Right lobe of liver (tissue), 4 donors: ENCODE measurements around the gene SPATS2L.

Experiments
- POLR2A ChIP-seq: fragments of 450-650 bp; IDR thresholded peaks from one replicate; pipeline ENCODE4 v1.6.1; 2017; ENCODE audit warnings: antibody characterized with exemption, mild to moderate bottlenecking
- TF ChIP-seq, protein P1 (sequence below), 4 donors: fragments of 200-600 bp in 3 of 4; fragments of 450-650 bp in 1 of 4; IDR thresholded peaks; one replicate each; pipeline versions ENCODE4 v1.5.1 to v1.8.0; 2016 to 2022; ENCODE audit warnings: antibody characterized with exemption in 4 of 4, mild to moderate bottlenecking in 2 of 4
- donor health status: DM: no; HTN: no; CAD: no.
- donor health status: DM: no; HTN: no; CAD: no.
- donor health status: DM: no; HTN: yes; CAD: no.

DNA sequence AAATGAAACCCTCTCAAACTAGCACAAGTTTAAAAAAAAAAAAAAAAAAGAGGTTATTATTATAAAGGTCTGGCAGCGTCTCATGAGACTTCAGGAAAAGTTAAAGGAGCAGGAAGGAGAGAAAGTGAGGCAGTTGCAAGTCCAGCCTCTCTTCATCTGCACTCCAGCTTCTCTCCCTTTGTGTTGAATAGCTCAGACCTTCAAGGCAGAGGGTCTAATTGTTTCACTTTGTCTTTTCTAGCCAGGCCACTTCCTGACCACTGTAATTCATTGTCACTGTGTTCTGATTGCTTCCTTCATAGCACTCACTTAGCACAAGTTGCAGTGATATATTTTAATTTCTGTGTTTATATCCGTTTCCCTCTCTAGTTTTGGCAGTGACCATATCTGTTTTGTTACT is 99.9 kb downstream of the SPATS2L start:
- TF ChIP-seq, protein P1, sequence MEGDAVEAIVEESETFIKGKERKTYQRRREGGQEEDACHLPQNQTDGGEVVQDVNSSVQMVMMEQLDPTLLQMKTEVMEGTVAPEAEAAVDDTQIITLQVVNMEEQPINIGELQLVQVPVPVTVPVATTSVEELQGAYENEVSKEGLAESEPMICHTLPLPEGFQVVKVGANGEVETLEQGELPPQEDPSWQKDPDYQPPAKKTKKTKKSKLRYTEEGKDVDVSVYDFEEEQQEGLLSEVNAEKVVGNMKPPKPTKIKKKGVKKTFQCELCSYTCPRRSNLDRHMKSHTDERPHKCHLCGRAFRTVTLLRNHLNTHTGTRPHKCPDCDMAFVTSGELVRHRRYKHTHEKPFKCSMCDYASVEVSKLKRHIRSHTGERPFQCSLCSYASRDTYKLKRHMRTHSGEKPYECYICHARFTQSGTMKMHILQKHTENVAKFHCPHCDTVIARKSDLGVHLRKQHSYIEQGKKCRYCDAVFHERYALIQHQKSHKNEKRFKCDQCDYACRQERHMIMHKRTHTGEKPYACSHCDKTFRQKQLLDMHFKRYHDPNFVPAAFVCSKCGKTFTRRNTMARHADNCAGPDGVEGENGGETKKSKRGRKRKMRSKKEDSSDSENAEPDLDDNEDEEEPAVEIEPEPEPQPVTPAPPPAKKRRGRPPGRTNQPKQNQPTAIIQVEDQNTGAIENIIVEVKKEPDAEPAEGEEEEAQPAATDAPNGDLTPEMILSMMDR (IDR thresholded peaks at IDR 0.05) = no peak
- TF ChIP-seq POLR2A = no peak
